Ovary (tissue), 9 donors: ENCODE data around the gene SGMS1. TPM values are rescaled to one million over a fixed set of nuclear protein-coding genes. Genes with fewer than 3 reads are reported as not detected.

Source experiments
- DNase-seq, 5 donors: peaks; one replicate each; pipeline ENCODE4 v3.0.0-alpha.2; 2019 to 2020
- H3K27ac ChIP-seq, 2 donors: fragments of 200-600 bp; one replicate each; pipeline versions ENCODE4 v1.5.1 to v1.8.0; 2019 to 2022
- H3K27me3 ChIP-seq: fragments of 200-600 bp; one replicate; pipeline ENCODE4 v1.8.0; 2022
- H3K36me3 ChIP-seq: fragments of 200-600 bp; sonication (generic); one replicate; pipeline ENCODE4 v1.5.1; 2019
- H3K4me1 ChIP-seq: one replicate; pipeline ENCODE4 v1.8.1; 2013; ENCODE audit warnings: mild to moderate bottlenecking, moderate library complexity; ENCODE audit not compliant: insufficient read depth
- H3K4me3 ChIP-seq: fragments of 200-600 bp; sonication (generic); one replicate; pipeline ENCODE4 v1.5.1; 2017
- H3K9me3 ChIP-seq, 2 donors: fragments of 200-600 bp in 1 of 2; sonication (generic) in 1 of 2; one replicate each; pipeline versions ENCODE4 v1.5.1 to v1.8.1; 2013 to 2019; ENCODE audit warnings: mild to moderate bottlenecking in 1 of 2, moderate library complexity in 1 of 2
- EP300 ChIP-seq: sonication (generic); formaldehyde crosslinking; IDR thresholded peaks from one replicate; pipeline ENCODE4 v1.6.1; 2017; ENCODE audit warnings: antibody characterized with exemption
- POLR2A ChIP-seq: fragments of 450-650 bp; IDR thresholded peaks from one replicate; pipeline ENCODE4 v1.6.1; 2017; ENCODE audit warnings: antibody characterized with exemption, mild to moderate bottlenecking, moderate library complexity
- WGBS, 3 donors: extraction: QIAGEN DNeasy Blood & Tissue Kit in 1 of 3; methylation state at CpG; one replicate each; pipeline versions ENCODE4 v1.1.5 to v1.1.7; 2013 to 2017; 5-methylcytosine and 5-hydroxymethylcytosine counted together
- intact Hi-C, 4 donors: fragments of 100-400 bp; cut with DNase I; formaldehyde crosslinking; loops; one replicate each; pipeline versions ENCODE4 v1.11.0 to v1.15.1; 2022 to 2023
- polyA plus RNA-seq, 2 donors: library from polyadenylated mRNA; stranded (reverse); fragments of 200-250 nt in 1 of 2; fragments of 350-450 nt in 1 of 2; fragmentation: Illumina TruSeq in 1 of 2; extraction: RNeasy Lipid Tissue Mini Kit (QIAGEN cat#74804) in 1 of 2; gene quantifications; one replicate each; pipeline ENCODE4 v1.2.3, GENCODE V29; 2013 to 2014
- total RNA-seq, 7 donors: library from RNA; depleted of rRNA in 2 of 7; stranded (reverse); fragments of >200 nt in 2 of 7; fragmentation: NEBNext Ultra II Directional in 3 of 7; extraction: Animal tissue kit (Norgen Biotek cat#: 25700) in 3 of 7; gene quantifications; one replicate each; pipeline versions ENCODE4 v1.1.0 to v1.2.4, GENCODE V29; 2016 to 2023
- TF ChIP-seq, protein P1 (sequence below), 3 donors: fragments of 450-650 bp in 2 of 3; fragments of 200-600 bp in 1 of 3; IDR thresholded peaks; one replicate each; pipeline versions ENCODE4 v1.5.1 to v1.8.0; 2016 to 2022; ENCODE audit warnings: antibody characterized with exemption in 3 of 3, mild to moderate bottlenecking in 1 of 3
- donor health status: DM: no; HTN: no; CAD: no; lungs with moderate emphysema.
- donor health status: DM: no; HTN: no; CAD: no.
- donor health status: Bipolar disorder and iron deficiency.
- donor health status: DM: yes; HTN: yes; CAD: no.
- donor health status: DM: no; HTN: no; CAD: no.
- donor health status: DM: yes; HTN: yes; CAD: no.

The SGMS1 gene
- total and polyA plus RNA-seq, 9 donors, result 15.6 to 90.0 (median 39.0) TPM

DNA sequence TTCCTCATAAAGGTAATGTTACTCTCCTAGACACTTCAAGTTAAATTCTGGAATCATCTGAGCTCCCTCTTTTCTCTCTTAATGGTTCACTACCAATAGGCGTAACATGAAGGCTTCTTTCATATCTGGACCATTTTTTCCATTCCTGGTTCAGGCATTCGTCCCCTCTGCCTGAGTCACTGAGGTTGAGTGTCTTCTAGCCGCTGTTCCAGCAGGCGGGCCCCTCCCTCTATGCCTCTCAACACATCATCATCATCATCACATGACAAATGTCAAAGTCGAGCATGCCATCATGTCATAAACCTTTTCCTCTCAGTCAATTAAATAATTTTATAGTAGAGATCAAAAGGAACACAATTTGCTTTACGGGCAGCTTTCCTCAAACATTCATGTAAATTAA is 203.6 kb downstream of the SGMS1 start:
- intact Hi-C loops, result no loop called here

DNA sequence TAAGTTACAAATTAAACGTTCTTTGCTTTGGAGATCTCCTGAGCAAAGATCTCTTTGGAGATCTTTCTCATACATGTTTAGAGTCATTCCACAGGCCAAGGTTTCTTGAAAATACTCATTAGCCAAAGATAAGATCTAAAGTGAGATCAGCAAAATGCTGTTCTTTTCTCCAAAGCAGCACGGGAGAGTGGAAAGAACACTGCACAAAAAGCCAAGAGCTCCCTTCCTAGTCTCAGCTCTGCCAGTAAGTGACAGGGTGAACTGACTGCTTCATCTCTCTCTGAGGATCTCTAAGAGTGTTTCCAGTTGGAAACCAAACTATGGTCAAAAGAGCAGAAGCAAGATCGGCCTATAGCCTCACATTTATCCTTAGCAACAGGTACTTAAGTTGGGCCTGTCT is 204.0 kb downstream of the SGMS1 start:
- 69 to 83% (median 77%) methylated on average over 3 of the region's 3 CpGs for WGBS, 3 donors
- Histone ChIP-seq H3K27me3 (no peaks in the 10 kb centered on the region), H3K4me1 (peaks cover 5% of the 10 kb centered on the region), H3K4me3 (no peak overlapping the region), H3K9me3 (no peaks in the 10 kb centered on the region), H3K36me3 (no peaks in the 10 kb centered on the region), H3K27ac (no peak overlapping the region)
- TF ChIP-seq EP300 (no peak), POLR2A (no peak)
- TF ChIP-seq, protein P1, sequence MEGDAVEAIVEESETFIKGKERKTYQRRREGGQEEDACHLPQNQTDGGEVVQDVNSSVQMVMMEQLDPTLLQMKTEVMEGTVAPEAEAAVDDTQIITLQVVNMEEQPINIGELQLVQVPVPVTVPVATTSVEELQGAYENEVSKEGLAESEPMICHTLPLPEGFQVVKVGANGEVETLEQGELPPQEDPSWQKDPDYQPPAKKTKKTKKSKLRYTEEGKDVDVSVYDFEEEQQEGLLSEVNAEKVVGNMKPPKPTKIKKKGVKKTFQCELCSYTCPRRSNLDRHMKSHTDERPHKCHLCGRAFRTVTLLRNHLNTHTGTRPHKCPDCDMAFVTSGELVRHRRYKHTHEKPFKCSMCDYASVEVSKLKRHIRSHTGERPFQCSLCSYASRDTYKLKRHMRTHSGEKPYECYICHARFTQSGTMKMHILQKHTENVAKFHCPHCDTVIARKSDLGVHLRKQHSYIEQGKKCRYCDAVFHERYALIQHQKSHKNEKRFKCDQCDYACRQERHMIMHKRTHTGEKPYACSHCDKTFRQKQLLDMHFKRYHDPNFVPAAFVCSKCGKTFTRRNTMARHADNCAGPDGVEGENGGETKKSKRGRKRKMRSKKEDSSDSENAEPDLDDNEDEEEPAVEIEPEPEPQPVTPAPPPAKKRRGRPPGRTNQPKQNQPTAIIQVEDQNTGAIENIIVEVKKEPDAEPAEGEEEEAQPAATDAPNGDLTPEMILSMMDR (IDR thresholded peaks at IDR 0.05), result no peak
- no peak for DNase-seq
- intact Hi-C loops, result loop anchor here in 2 of 4 donors (5.0 to 10.0 kb wide), 2 partner anchors 203 to 205 kb away; partner anchors contain the start of gene SGMS1 (in 2 of the 2)

More for the DNA sequence above, 203.6 kb downstream of the SGMS1 start:
- no peak overlapping the region for H3K27ac ChIP-seq
- H3K36me3 ChIP-seq, result no peaks in the 10 kb centered on the region
- TF ChIP-seq EP300 (no peak), POLR2A (no peak)
- TF ChIP-seq, protein P1 (IDR thresholded peaks at IDR 0.05), result no peak
- no peak for DNase-seq
- WGBS, 3 donors, result 94 to 96% (median 94%) methylated on average over 6 of the region's 6 CpGs
- peaks cover 5% of the 10 kb centered on the region for H3K4me1 ChIP-seq
- no peaks in the 10 kb centered on the region for H3K9me3 ChIP-seq
- no peaks in the 10 kb centered on the region for H3K27me3 ChIP-seq
- H3K4me3 ChIP-seq, result no peak overlapping the region

DNA sequence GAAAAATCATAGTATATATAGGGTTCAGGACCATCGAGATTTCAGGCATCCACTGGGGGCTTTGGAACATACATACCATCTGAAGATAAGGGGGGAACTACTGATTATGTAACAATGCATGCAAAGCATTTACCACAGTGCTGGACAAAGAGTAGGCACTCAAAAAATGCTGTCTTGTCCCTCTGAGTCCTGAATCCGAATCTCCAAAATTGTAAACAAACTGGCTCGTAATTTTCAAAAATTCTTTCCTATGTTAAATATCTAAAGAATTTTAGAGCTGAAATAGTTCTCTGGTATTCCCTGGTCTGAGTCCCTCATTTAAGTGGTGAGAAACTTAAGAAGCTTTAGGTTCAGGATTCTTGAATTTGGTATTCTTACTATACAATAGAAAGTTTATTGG is 204.7 kb downstream of the SGMS1 start:
- H3K9me3 ChIP-seq, result no peaks in the 10 kb centered on the region
- no peaks in the 10 kb centered on the region for H3K36me3 ChIP-seq
- H3K27me3 ChIP-seq, result no peaks in the 10 kb centered on the region
- H3K4me1 ChIP-seq, result peaks cover 5% of the 10 kb centered on the region
- no peak overlapping the region for H3K4me3 ChIP-seq
- no peak for TF ChIP-seq POLR2A
- TF ChIP-seq, protein P1 (IDR thresholded peaks at IDR 0.05), result no peak
- TF ChIP-seq EP300, result no peak
- no peak for DNase-seq
- H3K27ac ChIP-seq, result no peak overlapping the region
- 30 to 52% (median 36%) methylated on average over 3 of the region's 3 CpGs for WGBS, 3 donors
- intact Hi-C loops, result loop anchor here in 2 of 4 donors (5.0 to 10.0 kb wide), 2 partner anchors 203 to 206 kb away; partner anchors contain the start of gene SGMS1 (in 2 of the 2)

DNA sequence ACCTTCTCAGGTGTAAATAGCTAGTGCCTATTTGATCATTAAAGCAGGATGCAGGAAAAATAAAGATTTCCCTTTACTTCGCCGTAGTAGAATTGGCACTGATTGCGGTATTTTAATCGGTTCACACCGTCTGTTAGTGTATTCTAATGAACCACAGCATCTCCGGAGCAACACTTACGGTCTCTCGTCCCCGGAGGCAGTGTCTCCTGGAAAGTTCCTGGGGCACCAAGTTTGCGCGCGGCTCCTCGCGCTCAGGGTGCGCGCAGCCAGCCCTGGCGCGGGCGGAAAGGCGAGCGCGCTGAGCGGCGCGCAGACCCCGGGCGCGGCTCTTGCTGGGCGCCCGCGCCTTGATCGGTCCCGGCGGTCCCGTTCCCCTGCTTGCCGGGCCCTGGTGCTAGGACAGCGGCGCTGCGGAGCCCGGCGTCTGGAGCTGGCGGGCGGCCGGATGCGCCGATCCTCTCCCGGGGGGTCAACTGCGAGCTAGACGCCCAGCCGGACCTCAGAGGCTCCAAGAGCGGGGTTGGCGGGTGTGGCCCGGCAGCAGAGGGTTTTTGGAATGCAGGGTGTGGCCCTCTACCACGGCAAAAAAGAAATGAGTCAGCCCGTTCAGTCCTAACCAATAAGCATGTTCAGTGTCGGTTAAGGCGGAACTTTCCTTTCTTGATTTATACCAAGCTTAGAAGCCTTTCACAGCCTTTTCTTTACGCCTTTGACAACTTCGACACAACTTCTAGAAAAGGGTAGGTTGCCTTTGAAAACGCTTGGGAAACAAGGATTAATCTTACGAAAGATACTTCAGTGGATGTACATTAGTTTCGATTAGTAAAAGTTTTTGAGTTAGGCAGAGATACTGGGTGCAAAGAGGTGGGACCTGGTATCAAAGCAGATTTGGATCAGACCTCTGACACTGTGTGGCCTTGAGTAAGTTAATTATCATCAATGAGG is 205.6 kb downstream of the SGMS1 start:
- WGBS, 3 donors, result 1% methylated on average over 49 to 62 of the region's 62 CpGs

More for the DNA sequence above, 205.6 kb downstream of the SGMS1 start:
- no peaks in the 10 kb centered on the region for H3K36me3 ChIP-seq
- H3K27ac ChIP-seq, result peak overlapping the region in 1 of 2 donors; percentile 9
- H3K4me3 ChIP-seq, result peak overlapping the region; percentile 70
- H3K27me3 ChIP-seq, result no peaks in the 10 kb centered on the region
- intact Hi-C loops, result loop anchor here in 2 of 4 donors (5.0 to 10.0 kb wide), 2 partner anchors 204 to 207 kb away; partner anchors contain the start of gene SGMS1 (in 2 of the 2)
- DNase-seq, result peak; percentile 36 to 71 (median 55)
- TF ChIP-seq POLR2A (no peak), EP300 (no peak)
- TF ChIP-seq, protein P1 (IDR thresholded peaks at IDR 0.05), result no peak
- no peaks in the 10 kb centered on the region for H3K9me3 ChIP-seq
- H3K4me1 ChIP-seq, result peaks cover 5% of the 10 kb centered on the region
